Panc1 (cell line): ENCODE results near the gene NPAS1. TPM values are rescaled to one million over a fixed set of nuclear protein-coding genes. Genes with fewer than 3 reads are reported as not detected.

Experiments
- ATAC-seq: fragments of 200-7000 bp; cut with Tn5 transposase; 2 replicates; pipeline ENCODE4 v1.9.1; 2020; ENCODE audit warnings: mild to moderate bottlenecking, moderate library complexity
- BruUV-seq: library from RNA; stranded (reverse); fragments of 400-500 nt; replicated peaks from 2 replicates; lab custom pipeline; 2021; lab: Mats Ljungman, UMichigan
- CTCF ChIA-PET: fragments of 300-600 bp; sonication (Branson Sonifier 250); formaldehyde crosslinking; loops from one replicate; lab custom pipeline; 2022; ENCODE audit warnings: antibody characterized with exemption; lab: Charles Lee
- POLR2A ChIA-PET: fragments of 300-600 bp; sonication (Branson Sonifier 250); formaldehyde crosslinking; loops from one replicate; lab custom pipeline; 2022; ENCODE audit warnings: antibody characterized with exemption; lab: Charles Lee
- DNase-seq: peaks from one replicate; pipeline ENCODE4 v3.0.0-alpha.2; 2010; ENCODE audit warnings: low read depth, low spot score
- H3K27ac ChIP-seq: 2 replicates; pipeline ENCODE4 v1.5.1; 2011; ENCODE audit warnings: mild to moderate bottlenecking, low read length, inconsistent platforms
- H3K27me3 ChIP-seq: fragments of 200-500 bp; sonication (Bioruptor generic); 2 replicates; pipeline ENCODE4 v1.6.0; 2014; ENCODE audit warnings: low read length, inconsistent platforms; ENCODE audit not compliant: control insufficient read depth, insufficient read depth
- H3K36me3 ChIP-seq: fragments of 200-500 bp; sonication (Bioruptor generic); 2 replicates; pipeline ENCODE4 v1.5.1; 2014; ENCODE audit warnings: inconsistent platforms, mild to moderate bottlenecking, low read length, moderate library complexity; ENCODE audit not compliant: control insufficient read depth, insufficient read depth
- H3K4me1 ChIP-seq: 2 replicates; pipeline ENCODE4 v1.5.1; 2011; ENCODE audit warnings: inconsistent platforms, mild to moderate bottlenecking, low read length, moderate library complexity; ENCODE audit not compliant: control insufficient read depth, insufficient read depth
- H3K4me3 ChIP-seq, 2 experiments: 2 replicates each; pipeline ENCODE4 v1.5.1; 2011 to 2012; ENCODE audit warnings: low read depth in 2 of 2, low read length in 2 of 2, mild to moderate bottlenecking in 2 of 2, inconsistent platforms in 1 of 2, moderate library complexity in 1 of 2
- H3K9me3 ChIP-seq: fragments of 200-500 bp; sonication (Bioruptor generic); 2 replicates; pipeline ENCODE4 v1.5.1; 2014; ENCODE audit warnings: low read depth, mild to moderate bottlenecking, inconsistent platforms, low read length, moderate library complexity; ENCODE audit not compliant: control insufficient read depth, insufficient read depth
- CTCF ChIP-seq: fragments of 450-650 bp; IDR thresholded peaks from 2 replicates; pipeline ENCODE4 v1.5.1; 2017; ENCODE audit warnings: mild to moderate bottlenecking
- POLR2AphosphoS5 ChIP-seq: IDR thresholded peaks from 2 replicates; pipeline ENCODE4 v1.6.1; 2012; ENCODE audit warnings: mild to moderate bottlenecking, low read depth, low read length, moderate library complexity
- REST ChIP-seq, 2 experiments: IDR thresholded peaks; 2 replicates each; pipeline ENCODE4 v1.6.1; 2011 to 2012; ENCODE audit warnings: low read depth in 2 of 2, control low read depth in 1 of 2, low read length in 1 of 2, mild to moderate bottlenecking in 1 of 2, moderate library complexity in 1 of 2; ENCODE audit not compliant: insufficient read depth in 1 of 2
- SIN3A ChIP-seq: IDR thresholded peaks from 2 replicates; pipeline ENCODE4 v1.6.1; 2012; ENCODE audit warnings: low read depth, mild to moderate bottlenecking, low read length, moderate library complexity, borderline replicate concordance; ENCODE audit not compliant: insufficient read depth
- TCF7L2 ChIP-seq: IDR thresholded peaks from 2 replicates; pipeline ENCODE4 v1.6.1; 2011; ENCODE audit warnings: mild to moderate bottlenecking, low read depth, low read length, inconsistent platforms
- in situ Hi-C: cut with HindIII; loops from 2 replicates; pipeline ENCODE4 v1.10.0; 2016; ENCODE audit warnings: low sequenced_read_pairs, low pct_unique_long_range_greater_than_20kb
- intact Hi-C: fragments of 100-400 bp; cut with micrococcal nuclease; formaldehyde crosslinking; loops from one replicate; pipeline ENCODE4 v1.10.0; 2022; ENCODE audit not compliant: unreplicated experiment
- total RNA-seq: library from RNA; stranded (reverse); gene quantifications from one replicate; pipeline ENCODE4 v1.2.1, GENCODE V29; 2021; ENCODE audit not compliant: unreplicated experiment

Gene NPAS1
- total RNA-seq, 1 experiment from 2014 or later: 3.6 TPM

GRCh38 chr19:47058621-47059022, 39.0 kb downstream of the NPAS1 start:
- no peaks in the 10 kb centered on the region for H3K36me3 ChIP-seq
- ChIA-PET POLR2A (interaction anchor here (0.6 to 0.7 kb wide), 2 partner anchors 10 to 60 kb away, joined by 3 to 6 read pairs; no protein-coding TSS in a partner anchor), CTCF (no interaction called here)
- peaks cover 4% of the 10 kb centered on the region for H3K4me1 ChIP-seq
- no peak for DNase-seq
- intact Hi-C loops: no loop called here
- TF ChIP-seq POLR2AphosphoS5: no peak
- no peak for TF ChIP-seq SIN3A
- TF ChIP-seq CTCF: no peak
- TF ChIP-seq REST (IDR thresholded peaks at IDR 0.05; ENCODE audit: insufficient read depth in 1 of 2, low read depth in 2 of 2, low read length in 1 of 2): no peak
- TF ChIP-seq TCF7L2: no peak
- H3K4me3 ChIP-seq: no peak overlapping the region
- H3K27me3 ChIP-seq: no peaks in the 10 kb centered on the region
- H3K9me3 ChIP-seq: no peaks in the 10 kb centered on the region
- ATAC-seq: 0 out of 2 replicates have a peak, but pooled peaks have one; percentile 50
- H3K27ac ChIP-seq: no peak overlapping the region
- BruUV-seq: no TSS peak
- in situ Hi-C loops: no loop called here

- ATAC-seq: no peak
- Histone ChIP-seq H3K4me3 (no peak overlapping the region), H3K27ac (no peak overlapping the region), H3K4me1 (peaks cover under 1% of the 10 kb centered on the region; the same call in 1 of the 2 replicates), H3K27me3 (no peaks in the 10 kb centered on the region), H3K9me3 (no peaks in the 10 kb centered on the region), H3K36me3 (peaks cover 2% of the 10 kb centered on the region)
- intact Hi-C loops (no loop called here), in situ Hi-C loops (no loop called here)
- CTCF ChIA-PET: no interaction called here
- POLR2A ChIA-PET: no interaction called here
- TF ChIP-seq TCF7L2: no peak
- no peak for TF ChIP-seq REST (IDR thresholded peaks at IDR 0.05; ENCODE audit: insufficient read depth in 1 of 2, low read depth in 2 of 2, low read length in 1 of 2)
- no peak for TF ChIP-seq POLR2AphosphoS5
- TF ChIP-seq SIN3A: no peak
- no peak for TF ChIP-seq CTCF
- BruUV-seq: no TSS peak
- DNase-seq: no peak
Measured at GRCh38 chr19:47063874-47064273, 44.2 kb downstream of the NPAS1 start.
